ENCODE results near the gene COBL. TPM values are rescaled to one million over a fixed set of nuclear protein-coding genes. Genes with fewer than 3 reads are reported as not detected.

COBL gene
- total and polyA plus RNA-seq, 2 of the 4 experiments (the other 2 are of a cell fraction) = under 0.01 TPM; not detected in 1

DNA sequence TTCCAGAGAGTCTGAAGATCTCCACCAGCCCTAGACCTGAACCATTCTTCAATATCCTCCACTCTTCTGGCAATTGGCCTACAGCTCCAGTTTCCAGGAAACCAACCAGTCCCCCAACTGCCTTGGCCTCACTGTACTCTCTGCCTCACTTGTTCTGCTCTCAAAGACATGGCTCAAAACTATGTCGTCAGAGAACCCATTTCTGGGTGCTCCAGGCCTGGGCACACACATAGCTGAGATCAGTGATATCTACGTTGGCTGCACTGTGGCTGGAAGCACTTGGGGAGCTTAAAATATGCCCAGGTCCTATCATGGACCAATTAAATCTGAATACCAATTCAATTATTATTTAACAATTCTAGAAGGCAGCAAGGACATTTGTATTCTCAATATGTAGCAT is 93.1 kb downstream of the COBL start:
- ChIA-PET POLR2A (ENCODE audit: unreplicated experiment) (no interaction called here), CTCF (no interaction called here)
- Histone ChIP-seq H3K79me1 (ENCODE audit: low read depth in 1 of 2, low read length in 2 of 2) (no peaks in the 10 kb centered on the region), H3K27ac (ENCODE audit: insufficient read depth, low read length) (no peak overlapping the region), H3K23ac (ENCODE audit: low read depth, low read length) (no peak overlapping the region), H3K9ac (ENCODE audit: low read depth, low read length) (no peak overlapping the region), H3K9me1 (ENCODE audit: insufficient read depth, low read length) (no peaks in the 10 kb centered on the region), H4K91ac (ENCODE audit: insufficient read depth, low read depth, low read length) (no peak overlapping the region), H2BK15ac (ENCODE audit: low read depth, low read length) (no peak overlapping the region), H2BK120ac (ENCODE audit: low read depth, low read length) (no peak overlapping the region), H2AFZ (replicated peaks; ENCODE audit: low read length, poor library complexity) (no peak overlapping the region), H3K56ac (ENCODE audit: extremely low read depth, insufficient read depth, low read length) (no peak overlapping the region), H4K5ac (ENCODE audit: low read depth, low read length) (no peak overlapping the region), H3K4ac (ENCODE audit: low read depth, low read length) (no peak overlapping the region), H3K4me1 (ENCODE audit: control insufficient read depth, insufficient read depth, low read length) (no peaks in the 10 kb centered on the region), H2BK20ac (ENCODE audit: low read depth, low read length) (no peak overlapping the region), H3K4me3 (ENCODE audit: insufficient read depth, low read depth, low read length) (no peak overlapping the region), H3K4me2 (ENCODE audit: low read depth, low read length) (no peak overlapping the region), H3K36me3 (ENCODE audit: control insufficient read depth, insufficient read depth, low read length) (no peaks in the 10 kb centered on the region), H3K27me3 (ENCODE audit: control insufficient read depth, insufficient read depth, low read length) (no peaks in the 10 kb centered on the region), H3K14ac (replicated peaks; ENCODE audit: low read depth, low read length) (no peak overlapping the region), H3K9me3 (ENCODE audit: control insufficient read depth, insufficient read depth, low read length) (no peaks in the 10 kb centered on the region), H4K20me1 (ENCODE audit: insufficient read depth, low read length) (no peaks in the 10 kb centered on the region), H2BK5ac (ENCODE audit: low read depth, low read length, poor library complexity, severe bottlenecking) (no peak overlapping the region), H3K18ac (ENCODE audit: low read depth, low read length) (no peak overlapping the region), H4K8ac (ENCODE audit: low read depth in 2 of 2, low read length in 2 of 2) (no peak overlapping the region), H2AK9ac (replicated peaks; ENCODE audit: low read depth, low read length, poor library complexity) (no peak overlapping the region), H2AK5ac (ENCODE audit: low read depth, low read length) (no peak overlapping the region)
- intact Hi-C loops (cut with micrococcal nuclease) (no loop called here), dilution Hi-C loops (cut with HindIII; ENCODE audit: low sequenced_read_pairs, unreplicated experiment) (no loop called here), in situ Hi-C loops (cut with MboI; ENCODE audit: low sequenced_read_pairs) (no loop called here)
- TF ChIP-seq MAZ (IDR thresholded peaks at IDR 0.05; ENCODE audit: borderline replicate concordance, low read depth, low read length) = no peak
- no peak for ATAC-seq (ENCODE audit: low read depth)
- no CpG with 5 or more reads among the region's 2 CpGs for WGBS, 2 experiments (ENCODE audit: extremely low coverage in 2 of 2, insufficient read length in 1 of 2)
- no TSS peak for BruUV-seq (replicated peaks)
- no peak for DNase-seq

All from IMR-90 (cell line).